Activated T-cell treated with anti-CD3 and anti-CD28 coated beads, Interleukin-2, amount 50 U/mL, for 4 hours (primary cell): Measurements from ENCODE around the gene LSM6. TPM values are rescaled to one million over a fixed set of nuclear protein-coding genes. Genes with fewer than 3 reads are reported as not detected.

Source experiments
- total RNA-seq, 3 donors: library from RNA; stranded (reverse); gene quantifications; one replicate each; pipeline ENCODE4 v1.2.1, GENCODE V29; 2021

Gene LSM6
- total RNA-seq, 3 donors from 2014 or later = 80.2 to 98.9 (median 85.6) TPM

Other genes starting within 250 kb of the LSM6 start
- 10 to 100 TPM; 22.8 to 35.2 (median 25.1) TPM for gene ZNF827, start 236.9 kb upstream of the LSM6 start, total RNA-seq
- under 1 TPM; 0.16 to 0.58 (median 0.43) TPM for gene REELD1, start 38.8 kb downstream of the LSM6 start, total RNA-seq